ENCODE results near the gene LAMC3.
"Not testable (repeated sequence)": the region's sequence is repeated elsewhere in the genome, so short reads cannot be mapped to it uniquely, and the experiment has no call there.

Gene LAMC3

GRCh38 chr9:131095666-131096268 is 86.8 kb downstream of the LAMC3 start:
- no peak for DNase-seq

GRCh38 chr9:131096269-131097125 is 87.5 kb downstream of the LAMC3 start, which contains the start of gene AIF1L:
TSS of gene AIF1L (plus strand) at chr9:131096531. CDS start at chr9:131096630, 99 bp downstream.
- DNase-seq = peak in 45 of 56 donors; percentile 28 to 84 (median 56)

- DNase-seq = peak in 5 of 56 donors; percentile 8 to 26 (median 16)
Measured at GRCh38 chr9:131097126-131097947, 88.4 kb downstream of the LAMC3 start.

- DNase-seq = peak in 12 of 56 donors; percentile 8 to 51 (median 30)
Measured at GRCh38 chr9:131097948-131098278, 88.9 kb downstream of the LAMC3 start.

GRCh38 chr9:131098391-131099101 is 89.6 kb downstream of the LAMC3 start:
- no peak for DNase-seq

- peak in 2 of 56 donors; percentile 12 to 14 for DNase-seq
Measured at GRCh38 chr9:131099102-131099606, 90.2 kb downstream of the LAMC3 start.

GRCh38 chr9:131099845-131100244 is 90.9 kb downstream of the LAMC3 start:
- DNase-seq = not testable (repeated sequence)

GRCh38 chr9:131100445-131100844 is 91.5 kb downstream of the LAMC3 start:
- DNase-seq = no peak

GRCh38 chr9:131101207-131101964 is 92.4 kb downstream of the LAMC3 start:
- DNase-seq = no peak

- DNase-seq = no peak
Measured at GRCh38 chr9:131103024-131103423, 94.0 kb downstream of the LAMC3 start.

GRCh38 chr9:131103535-131103934 is 94.6 kb downstream of the LAMC3 start:
- DNase-seq = no peak

- no peak for DNase-seq
Measured at GRCh38 chr9:131104016-131104740, 95.2 kb downstream of the LAMC3 start.

GRCh38 chr9:131105952-131106351 is 97.0 kb downstream of the LAMC3 start:
- no peak for DNase-seq

GRCh38 chr9:131107760-131108159 is 98.8 kb downstream of the LAMC3 start:
- peak in 27 of 56 donors; percentile 12 to 68 (median 39) for DNase-seq

GRCh38 chr9:131111186-131111853 is 102.3 kb downstream of the LAMC3 start:
- DNase-seq = peak in 7 of 56 donors; percentile 10 to 41 (median 20)

- DNase-seq = peak; percentile 49 to 98 (median 88)
Measured at GRCh38 chr9:131111854-131112311, 102.9 kb downstream of the LAMC3 start.

GRCh38 chr9:131112374-131113154 is 103.6 kb downstream of the LAMC3 start:
- DNase-seq = peak in 9 of 56 donors; percentile 42 to 66 (median 59)

GRCh38 chr9:131113655-131114054 is 104.7 kb downstream of the LAMC3 start:
- DNase-seq = no peak

All from amygdala (tissue), 56 donors.